HuH-7 (cell line): Measurements from ENCODE around the gene MIB2.
"Not testable (repeated sequence)": the region's sequence is repeated elsewhere in the genome, so short reads cannot be mapped to it uniquely, and the experiment has no call there.

ENCODE experiments used
- DNase-seq: peaks from one replicate; pipeline ENCODE4 v3.0.0; 2011; ENCODE audit warnings: low spot score

Gene MIB2

GRCh38 chr1:1615256-1616044, at the start of gene MIB2:
MIB2 (plus strand) TSS chr1:1615500; CDS start chr1:1623453, 7,953 bp downstream.
- peak; percentile 99 for DNase-seq

GRCh38 chr1:1567152-1567875, 48.0 kb upstream of the MIB2 start:
- no peak for DNase-seq

DNA sequence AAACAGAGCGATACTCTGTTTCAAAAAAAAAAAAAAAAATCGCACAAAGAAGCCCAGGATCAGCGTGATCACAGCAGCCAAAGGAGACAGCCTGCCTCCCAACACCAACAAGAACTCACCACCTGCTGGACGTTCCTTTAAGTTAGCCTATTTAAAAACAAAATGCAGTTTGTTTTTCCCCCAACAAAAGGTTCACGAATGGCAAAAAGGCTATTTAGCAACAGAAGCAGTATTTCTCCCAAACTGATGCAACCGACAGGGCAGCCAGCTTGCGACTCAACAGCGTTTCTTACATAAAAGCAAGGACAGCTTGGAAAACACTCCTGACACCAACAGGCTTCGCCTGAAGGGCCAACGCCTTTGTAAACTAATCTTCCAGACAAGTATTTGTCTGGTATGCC, 47.4 kb upstream of the MIB2 start:
- no peak for DNase-seq

DNA sequence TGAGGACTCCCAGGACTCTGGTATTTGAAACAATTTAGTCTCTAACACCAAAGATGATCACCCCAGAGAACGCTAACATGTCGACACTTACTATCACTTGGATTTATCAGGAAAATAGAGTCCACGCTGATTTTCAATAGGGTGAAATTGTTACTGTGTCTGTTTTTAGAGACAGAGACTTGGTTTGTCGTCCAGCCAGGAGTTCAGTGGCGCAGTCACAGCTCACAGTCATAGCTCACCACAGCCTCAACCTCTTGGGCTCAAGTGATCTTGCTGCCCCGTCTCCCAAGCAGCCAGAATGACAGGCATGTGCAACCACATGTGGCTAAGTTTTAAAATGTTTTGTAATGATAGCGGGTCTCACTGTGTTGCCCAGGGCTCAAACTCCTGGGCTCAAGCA, 46.0 kb upstream of the MIB2 start:
- DNase-seq: no peak

DNA sequence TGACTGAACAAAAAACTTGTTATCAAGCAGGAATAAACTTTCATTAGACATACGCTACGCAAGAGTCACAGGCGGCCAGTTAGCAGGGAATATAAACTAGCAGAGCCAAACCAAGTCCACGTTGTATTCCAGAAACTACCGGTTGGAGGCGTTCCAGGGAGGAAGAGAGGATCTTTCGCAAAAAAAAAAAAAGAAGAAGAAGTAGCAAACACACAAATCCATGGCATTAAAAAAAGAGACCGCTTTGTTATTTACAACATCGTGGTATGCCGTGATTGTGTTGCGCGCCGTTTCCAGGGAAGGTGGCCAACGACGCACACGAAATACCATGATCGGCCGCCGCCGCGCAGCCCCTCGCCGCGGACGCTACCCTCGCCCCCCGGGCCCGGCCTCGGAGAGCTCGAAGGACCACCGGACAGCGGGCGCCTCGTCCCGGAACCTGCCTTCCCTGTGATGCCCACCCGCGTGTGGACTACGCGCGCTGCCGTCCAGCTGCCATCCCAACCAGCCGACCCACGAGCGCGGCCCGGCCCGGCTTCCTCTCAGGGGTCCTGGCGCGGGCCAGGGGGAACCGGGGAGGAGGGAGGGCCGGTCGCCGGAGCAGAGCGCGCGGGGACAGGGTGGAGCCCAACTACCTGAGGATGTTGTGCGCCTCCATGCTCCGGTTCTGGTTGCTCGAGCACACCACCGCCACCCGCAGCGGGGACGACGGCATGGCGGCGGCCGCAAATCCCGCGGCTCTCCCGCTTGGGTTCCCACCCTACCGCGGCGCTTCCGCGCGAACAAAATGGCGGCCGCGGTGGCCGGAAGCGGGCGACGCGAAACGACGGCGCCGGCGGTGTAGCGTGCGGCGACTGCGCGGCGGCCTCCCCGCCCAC, 41.2 kb upstream of the MIB2 start:
- DNase-seq: peak; percentile 67

DNA sequence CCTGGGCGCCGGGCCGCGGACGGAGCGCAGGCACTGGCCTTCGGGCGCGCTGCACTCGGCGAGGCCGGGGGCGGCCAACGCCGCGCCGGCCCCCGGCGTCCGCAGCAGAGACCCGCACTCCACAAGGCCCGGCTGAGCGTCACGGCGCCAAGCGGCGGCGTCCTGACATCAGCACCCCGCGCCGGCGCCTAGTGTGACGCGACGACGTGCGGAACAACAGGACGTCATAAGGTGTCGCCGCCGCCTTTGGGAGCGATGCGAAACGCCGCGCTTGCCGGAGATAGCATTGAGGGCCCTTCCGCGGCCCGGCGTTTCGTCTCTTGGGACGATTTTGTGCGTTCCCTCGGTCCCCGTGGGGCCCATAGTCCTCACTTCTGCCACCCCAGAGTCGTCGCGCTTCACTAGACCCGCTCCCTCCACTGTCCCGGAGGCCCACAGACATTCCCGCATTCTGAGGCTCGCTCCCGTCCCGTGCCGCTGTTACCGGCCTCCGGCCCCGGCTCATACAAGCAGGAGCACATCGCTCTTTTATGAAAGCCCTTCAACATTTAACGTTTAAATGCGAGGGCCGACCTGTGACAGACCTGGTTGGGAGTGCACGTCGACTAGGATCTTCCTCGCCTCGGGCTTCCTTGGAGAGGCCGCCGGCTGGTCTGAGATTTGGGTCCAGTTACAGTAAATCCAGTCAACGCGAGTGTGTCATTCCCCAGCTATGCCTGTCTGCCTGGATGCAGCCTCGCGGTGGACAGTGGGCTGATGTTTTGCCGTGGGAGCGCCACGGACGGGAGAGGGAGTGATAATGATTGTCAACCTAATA, 40.4 kb upstream of the MIB2 start, which contains the start of gene SSU72:
Gene SSU72, minus strand, starts transcription at position 143 of the 817 bp plus-strand sequence. CDS start 306 bp downstream, outside the sequence.
- peak; percentile 92 for DNase-seq

DNA sequence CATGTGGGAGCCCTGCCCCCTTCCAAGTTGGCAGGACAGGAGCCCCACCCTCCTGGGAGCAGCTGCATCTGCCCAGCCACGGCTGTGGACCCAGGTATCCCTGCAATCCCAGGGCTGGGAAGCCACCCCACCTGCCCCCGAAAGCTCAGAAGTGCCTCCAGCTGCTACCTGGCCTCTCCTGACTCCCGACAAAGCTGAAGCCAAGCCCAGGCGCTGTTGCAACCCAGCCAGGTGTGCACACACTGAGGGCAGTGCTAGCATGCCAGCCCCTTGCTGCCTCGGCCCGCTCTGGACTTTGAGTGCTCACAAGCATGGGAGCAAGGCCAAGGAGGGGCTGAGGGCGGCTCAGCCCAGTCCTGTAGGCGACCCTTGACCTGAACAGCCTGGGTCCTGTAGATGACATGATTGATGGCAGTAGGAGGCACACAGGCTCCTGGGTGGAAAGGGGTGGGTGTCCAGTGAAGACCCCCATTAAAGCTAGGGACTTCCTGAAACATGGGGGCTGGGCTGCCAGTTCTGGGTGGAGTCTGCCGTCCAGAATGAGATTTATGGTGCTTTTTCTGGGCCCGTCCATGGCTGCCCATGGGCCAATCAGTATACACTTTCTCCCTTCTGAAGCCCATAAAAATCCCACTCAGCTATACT, 37.8 kb upstream of the MIB2 start:
- DNase-seq: no peak

DNA sequence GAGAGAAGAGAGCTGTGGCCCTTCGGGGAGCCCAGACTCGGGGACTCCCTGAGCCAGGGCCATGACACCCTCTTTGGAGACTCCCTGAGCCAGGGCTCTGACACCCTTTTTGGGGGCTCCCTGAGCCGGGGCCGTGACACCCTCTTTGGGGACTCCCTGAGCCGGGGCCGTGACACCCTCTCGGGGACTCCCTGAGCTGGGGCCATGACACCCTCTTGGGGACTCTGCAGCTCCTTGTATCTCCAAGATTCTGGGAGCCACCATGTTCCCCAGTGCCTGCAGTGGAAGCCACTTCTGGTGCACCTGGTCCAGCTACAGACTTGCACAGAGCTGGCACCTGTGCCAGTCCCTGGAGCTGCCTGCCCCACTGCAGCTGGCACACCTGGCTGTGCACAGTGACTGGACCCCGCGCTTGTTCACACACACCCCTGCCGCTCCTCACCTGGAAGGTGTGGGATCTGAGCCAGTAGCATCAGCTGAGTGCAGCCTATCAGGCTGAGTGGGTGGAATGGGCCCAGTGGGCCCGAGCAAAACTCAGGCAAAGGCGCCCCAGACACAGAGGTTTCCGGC, 36.8 kb upstream of the MIB2 start:
- no peak for DNase-seq

GRCh38 chr1:1582585-1583346, 32.5 kb upstream of the MIB2 start:
- DNase-seq: no peak

- no peak for DNase-seq
Observed at GRCh38 chr1:1583347-1584010, 31.8 kb upstream of the MIB2 start.

DNA sequence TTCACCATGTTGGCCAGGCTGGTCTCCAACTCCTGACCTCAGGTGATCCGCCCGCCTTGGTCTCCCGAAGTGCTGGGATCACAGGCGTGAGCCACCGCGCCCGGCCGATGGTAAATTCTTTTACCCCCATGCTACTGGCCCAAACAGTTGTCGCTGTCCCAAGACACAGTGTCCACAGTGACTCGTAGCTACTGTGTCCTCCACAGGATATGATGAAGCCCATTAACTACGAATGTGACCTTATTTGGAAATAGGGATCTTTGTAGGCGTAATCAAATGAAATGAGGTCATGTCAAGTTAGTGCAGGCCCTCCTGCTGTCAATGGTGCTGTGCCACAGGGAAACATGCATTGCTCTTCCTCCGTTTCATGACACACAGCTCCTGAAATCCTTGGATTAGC, 23.8 kb upstream of the MIB2 start:
- DNase-seq: no peak

GRCh38 chr1:1593834-1594601, 21.3 kb upstream of the MIB2 start:
- no peak for DNase-seq

- DNase-seq: no peak
Observed at GRCh38 chr1:1594602-1595260, 20.6 kb upstream of the MIB2 start.

GRCh38 chr1:1595341-1595740, 20.0 kb upstream of the MIB2 start:
- DNase-seq: not testable (repeated sequence)

- DNase-seq: no peak
Observed at GRCh38 chr1:1596493-1597274, 18.6 kb upstream of the MIB2 start.

GRCh38 chr1:1597275-1597930, 17.9 kb upstream of the MIB2 start:
- peak; percentile 76 for DNase-seq
